ENCODE measurements around the gene FOXE3. TPM values are rescaled to one million over a fixed set of nuclear protein-coding genes. Genes with fewer than 3 reads are reported as not detected.
"Not testable (repeated sequence)": the region's sequence is repeated elsewhere in the genome, so short reads cannot be mapped to it uniquely, and the experiment has no call there.

The FOXE3 gene
- total RNA-seq, 5 donors from 2014 or later (not counting 1 experiment from before 2014, with no cell fraction given) = 0.18 TPM; not detected in 4

GRCh38 chr1:47448462-47449222, 32.6 kb downstream of the FOXE3 start:
- Mint-ChIP-seq H3K4me3 (no peak overlapping the region), H3K36me3 (no peaks in the 10 kb centered on the region), H3K27me3 (peaks cover 55 to 80% of the 10 kb centered on the region in 2 donors), H3K9me3 (no peaks in the 10 kb centered on the region), H3K4me1 (peaks cover 17 to 21% (median 18%) of the 10 kb centered on the region in 3 donors), H3K27ac (no peak overlapping the region)
- H3K27ac ChIP-seq (ENCODE audit: low read length) = no peak overlapping the region
- DNase-seq = no peak
- 14% methylated on average over 1 of the region's 4 CpGs for WGBS (ENCODE audit: insufficient coverage)
- H3K9me3 ChIP-seq = no peaks in the 10 kb centered on the region
- H3K36me3 ChIP-seq (ENCODE audit: control insufficient read depth in 2 of 2, extremely low read depth in 1 of 2, insufficient read depth in 1 of 2, low read length in 1 of 2) = no peaks in the 10 kb centered on the region
- ChIA-PET POLR2A (no interaction called here), CTCF (interaction anchor here (0.8 to 1.7 kb wide), 3 partner anchors 11 to 13 kb away, joined by 3 to 7 read pairs (median 5); partner anchors contain the start of gene FOXD2 (in 1 of the 2))
- peaks cover 34 to 83% of the 10 kb centered on the region in 2 experiments for H3K27me3 ChIP-seq (replicated peaks in 1 of 2; ENCODE audit: control insufficient read depth in 2 of 2, extremely low read depth in 1 of 2, insufficient read depth in 2 of 2, low read length in 1 of 2)
- H3K4me1 ChIP-seq (ENCODE audit: control insufficient read depth in 1 of 2, extremely low read depth in 1 of 2, insufficient read depth in 2 of 2, low read length in 2 of 2) = peaks cover 2 to 26% of the 10 kb centered on the region in 2 experiments
- no peak for ATAC-seq (replicated peaks in 1 of 4)
- no peak overlapping the region for H3K4me3 ChIP-seq (ENCODE audit: control insufficient read depth in 1 of 2, extremely low read depth in 1 of 2, low read length in 1 of 2)

DNA sequence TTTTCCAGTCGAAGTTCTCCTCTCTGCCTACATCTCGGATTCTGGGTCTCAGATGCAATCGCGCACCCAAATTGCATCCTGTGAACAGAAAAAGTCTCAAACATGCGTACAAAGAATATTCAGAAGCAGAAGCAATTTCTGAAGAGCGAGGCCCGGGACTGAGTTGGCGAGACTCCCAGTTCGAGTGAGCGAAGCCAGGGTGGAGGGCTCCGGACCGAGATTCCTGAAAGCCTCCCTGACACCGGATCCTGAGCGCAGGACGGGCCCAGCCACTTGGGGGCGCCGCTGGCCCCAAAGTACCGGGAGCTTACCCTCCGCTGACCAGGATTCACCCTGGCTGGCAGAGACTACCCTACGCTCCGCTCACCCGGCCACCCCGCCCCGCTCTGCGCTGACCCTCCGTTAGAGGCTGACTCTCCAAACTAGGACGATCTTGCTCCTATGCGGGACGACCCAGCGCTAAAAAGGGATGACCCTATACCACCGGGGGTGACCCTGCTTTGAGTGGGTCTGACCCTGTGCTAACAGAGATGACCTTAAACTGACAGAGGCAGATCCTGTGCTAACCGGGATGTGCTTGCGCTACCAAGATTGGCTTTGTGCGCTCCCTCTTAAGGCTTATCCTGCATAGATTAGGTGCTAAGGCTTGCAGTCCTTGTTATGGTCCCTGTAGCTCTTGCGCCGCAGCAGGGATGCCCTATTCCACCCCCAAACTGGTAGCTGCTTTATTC, 33.9 kb downstream of the FOXE3 start:
- Mint-ChIP-seq H3K27ac (no peak overlapping the region), H3K9me3 (no peaks in the 10 kb centered on the region), H3K4me1 (peaks cover 7 to 11% (median 8%) of the 10 kb centered on the region in 3 donors), H3K4me3 (no peak overlapping the region), H3K27me3 (peaks cover 63 to 87% of the 10 kb centered on the region in 2 donors), H3K36me3 (no peaks in the 10 kb centered on the region)
- H3K36me3 ChIP-seq (ENCODE audit: control insufficient read depth in 2 of 2, extremely low read depth in 1 of 2, insufficient read depth in 1 of 2, low read length in 1 of 2) = no peaks in the 10 kb centered on the region
- peaks cover 2 to 13% of the 10 kb centered on the region in 2 experiments for H3K4me1 ChIP-seq (ENCODE audit: control insufficient read depth in 1 of 2, extremely low read depth in 1 of 2, insufficient read depth in 2 of 2, low read length in 2 of 2)
- 14% methylated on average over 34 of the region's 36 CpGs for WGBS (ENCODE audit: insufficient coverage)
- H3K4me3 ChIP-seq (ENCODE audit: control insufficient read depth in 1 of 2, extremely low read depth in 1 of 2, low read length in 1 of 2) = no peak overlapping the region
- CTCF ChIA-PET = interaction anchor here (0.8 to 1.7 kb wide), 3 partner anchors 12 to 14 kb away, joined by 3 to 7 read pairs (median 5); partner anchors contain the start of gene FOXD2 (in 1 of the 2)
- peaks cover 37 to 76% of the 10 kb centered on the region in 2 experiments for H3K27me3 ChIP-seq (replicated peaks in 1 of 2; ENCODE audit: control insufficient read depth in 2 of 2, extremely low read depth in 1 of 2, insufficient read depth in 2 of 2, low read length in 1 of 2)
- no peaks in the 10 kb centered on the region for H3K9me3 ChIP-seq
- ATAC-seq (replicated peaks in 1 of 4) (peak in 1 of 4 experiments; percentile 26), DNase-seq (no peak)
- POLR2A ChIA-PET = no interaction called here
- no peak overlapping the region for H3K27ac ChIP-seq (ENCODE audit: low read length)

DNA sequence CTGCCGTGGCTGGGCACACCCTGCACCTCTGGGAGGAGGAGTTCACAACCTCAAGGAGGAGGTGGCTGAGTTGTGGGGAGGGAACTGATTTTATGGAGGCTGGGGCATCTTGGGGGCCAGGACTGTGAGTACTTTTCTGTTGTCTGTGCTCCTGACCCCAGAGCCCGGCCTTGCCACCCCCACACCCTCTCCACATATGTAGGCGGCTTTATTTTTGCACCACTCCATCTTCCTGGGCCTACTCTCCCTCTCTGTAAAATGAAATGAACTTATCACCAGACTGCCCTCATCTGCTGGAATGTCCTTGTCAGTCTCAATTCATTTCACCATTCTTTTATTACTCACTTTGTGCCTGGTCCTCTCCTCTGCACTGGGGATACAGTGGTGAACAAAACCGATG, 34.5 kb downstream of the FOXE3 start:
- peaks cover 1 to 5% (median 4%) of the 10 kb centered on the region in 3 donors for H3K4me1 Mint-ChIP-seq
- DNase-seq (no peak), ATAC-seq (replicated peaks in 1 of 4) (no peak)
- H3K27me3 Mint-ChIP-seq = peaks cover 67 to 86% of the 10 kb centered on the region in 2 donors
- Histone ChIP-seq H3K4me1 (ENCODE audit: control insufficient read depth in 1 of 2, extremely low read depth in 1 of 2, insufficient read depth in 2 of 2, low read length in 2 of 2) (peaks cover 0 to 7% of the 10 kb centered on the region in 2 experiments), H3K27me3 (replicated peaks in 1 of 2; ENCODE audit: control insufficient read depth in 2 of 2, extremely low read depth in 1 of 2, insufficient read depth in 2 of 2, low read length in 1 of 2) (peaks cover 35 to 70% of the 10 kb centered on the region in 2 experiments), H3K27ac (ENCODE audit: low read length) (no peak overlapping the region), H3K9me3 (no peaks in the 10 kb centered on the region), H3K36me3 (ENCODE audit: control insufficient read depth in 2 of 2, extremely low read depth in 1 of 2, insufficient read depth in 1 of 2, low read length in 1 of 2) (no peaks in the 10 kb centered on the region), H3K4me3 (ENCODE audit: control insufficient read depth in 1 of 2, extremely low read depth in 1 of 2, low read length in 1 of 2) (no peak overlapping the region)
- no peak overlapping the region for H3K4me3 Mint-ChIP-seq
- H3K27ac Mint-ChIP-seq = no peak overlapping the region
- H3K36me3 Mint-ChIP-seq = no peaks in the 10 kb centered on the region
- ChIA-PET POLR2A (no interaction called here), CTCF (no interaction called here)
- no peaks in the 10 kb centered on the region for H3K9me3 Mint-ChIP-seq
- 57% methylated on average over 2 of the region's 4 CpGs for WGBS (ENCODE audit: insufficient coverage)

- Histone ChIP-seq H3K27me3 (replicated peaks in 1 of 2; ENCODE audit: control insufficient read depth in 2 of 2, extremely low read depth in 1 of 2, insufficient read depth in 2 of 2, low read length in 1 of 2) (peaks cover 24 to 63% of the 10 kb centered on the region in 2 experiments), H3K27ac (ENCODE audit: low read length) (no peak overlapping the region), H3K4me3 (ENCODE audit: control insufficient read depth in 1 of 2, extremely low read depth in 1 of 2, low read length in 1 of 2) (no peak overlapping the region), H3K9me3 (no peaks in the 10 kb centered on the region), H3K4me1 (ENCODE audit: control insufficient read depth in 1 of 2, extremely low read depth in 1 of 2, insufficient read depth in 2 of 2, low read length in 2 of 2) (peaks cover 0 to 7% of the 10 kb centered on the region in 2 experiments), H3K36me3 (ENCODE audit: control insufficient read depth in 2 of 2, extremely low read depth in 1 of 2, insufficient read depth in 1 of 2, low read length in 1 of 2) (no peaks in the 10 kb centered on the region)
- ChIA-PET POLR2A (no interaction called here), CTCF (interaction anchor here in 1 of 2 donors (1.6 kb wide), 1 partner anchor 15 kb away, joined by 5 read pairs; no protein-coding TSS in a partner anchor)
- Mint-ChIP-seq H3K36me3 (no peaks in the 10 kb centered on the region), H3K27ac (no peak overlapping the region), H3K27me3 (peaks cover 72 to 73% of the 10 kb centered on the region in 2 donors), H3K4me1 (peaks cover 1 to 4% (median 2%) of the 10 kb centered on the region in 3 donors), H3K4me3 (no peak overlapping the region), H3K9me3 (peaks cover 0 to 4% (median 0%) of the 10 kb centered on the region in 3 donors)
- DNase-seq = no peak
- no CpG with 5 or more reads among the region's 1 CpG for WGBS (ENCODE audit: insufficient coverage)
- no peak for ATAC-seq (replicated peaks in 1 of 4)
Measured at GRCh38 chr1:47452426-47452825, 36.3 kb downstream of the FOXE3 start.

- DNase-seq; ATAC-seq (replicated peaks in 1 of 4); H3K9me3 Mint-ChIP-seq; H3K36me3 ChIP-seq (ENCODE audit: control insufficient read depth in 2 of 2, extremely low read depth in 1 of 2, insufficient read depth in 1 of 2, low read length in 1 of 2); H3K9me3 ChIP-seq; H3K27ac ChIP-seq (ENCODE audit: low read length); H3K4me1 Mint-ChIP-seq; H3K4me3 ChIP-seq (ENCODE audit: control insufficient read depth in 1 of 2, extremely low read depth in 1 of 2, low read length in 1 of 2); H3K36me3 Mint-ChIP-seq; H3K4me3 Mint-ChIP-seq; H3K27ac Mint-ChIP-seq; H3K4me1 ChIP-seq (ENCODE audit: control insufficient read depth in 1 of 2, extremely low read depth in 1 of 2, insufficient read depth in 2 of 2, low read length in 2 of 2); POLR2A ChIA-PET: not testable (repeated sequence)
- peaks cover 70 to 74% of the 10 kb centered on the region in 2 donors for H3K27me3 Mint-ChIP-seq
- WGBS (ENCODE audit: insufficient coverage) = no CpG with 5 or more reads among the region's 2 CpGs
- peaks cover 24 to 57% of the 10 kb centered on the region in 2 experiments for H3K27me3 ChIP-seq (replicated peaks in 1 of 2; ENCODE audit: control insufficient read depth in 2 of 2, extremely low read depth in 1 of 2, insufficient read depth in 2 of 2, low read length in 1 of 2)
- CTCF ChIA-PET = interaction anchor here in 1 of 2 donors (1.6 kb wide), 1 partner anchor 16 kb away, joined by 5 read pairs; no protein-coding TSS in a partner anchor
Measured at GRCh38 chr1:47453910-47454309, 37.8 kb downstream of the FOXE3 start.

DNA sequence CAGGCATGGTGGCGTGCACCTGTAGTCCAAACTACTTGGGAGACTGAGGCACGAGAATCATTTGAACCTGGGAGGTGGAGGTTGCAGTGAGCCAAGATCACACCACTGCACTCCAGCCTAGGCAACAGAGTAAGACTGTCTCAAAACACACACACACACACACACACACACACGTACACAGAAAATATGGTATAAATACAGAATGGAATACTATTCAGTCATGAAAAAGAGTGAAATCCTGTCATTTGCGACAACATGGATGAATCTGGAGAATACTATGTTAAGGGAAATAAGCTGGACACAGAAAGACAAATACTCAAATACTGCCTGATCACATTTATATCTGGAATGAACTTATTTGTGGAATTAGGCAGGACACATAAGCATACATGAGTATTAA, 40.2 kb downstream of the FOXE3 start:
- Mint-ChIP-seq H3K9me3 (peaks cover 0 to 4% (median 0%) of the 10 kb centered on the region in 3 donors), H3K4me3 (no peak overlapping the region), H3K36me3 (no peaks in the 10 kb centered on the region), H3K4me1 (no peaks in the 10 kb centered on the region), H3K27ac (no peak overlapping the region), H3K27me3 (peaks cover 68% of the 10 kb centered on the region in 2 donors)
- Histone ChIP-seq H3K27me3 (replicated peaks in 1 of 2; ENCODE audit: control insufficient read depth in 2 of 2, extremely low read depth in 1 of 2, insufficient read depth in 2 of 2, low read length in 1 of 2) (peaks cover 23 to 44% of the 10 kb centered on the region in 2 experiments), H3K4me3 (ENCODE audit: control insufficient read depth in 1 of 2, extremely low read depth in 1 of 2, low read length in 1 of 2) (no peak overlapping the region), H3K4me1 (ENCODE audit: control insufficient read depth in 1 of 2, extremely low read depth in 1 of 2, insufficient read depth in 2 of 2, low read length in 2 of 2) (no peaks in the 10 kb centered on the region), H3K36me3 (ENCODE audit: control insufficient read depth in 2 of 2, extremely low read depth in 1 of 2, insufficient read depth in 1 of 2, low read length in 1 of 2) (no peaks in the 10 kb centered on the region), H3K27ac (ENCODE audit: low read length) (no peak overlapping the region), H3K9me3 (no peaks in the 10 kb centered on the region)
- ATAC-seq (replicated peaks in 1 of 4) = no peak
- ChIA-PET POLR2A (no interaction called here), CTCF (no interaction called here)
- no CpG with 5 or more reads among the region's 4 CpGs for WGBS (ENCODE audit: insufficient coverage)
- DNase-seq = no peak
